B cell (primary cell): ENCODE measurements around the gene ALKBH8. TPM values are rescaled to one million over a fixed set of nuclear protein-coding genes. Genes with fewer than 3 reads are reported as not detected.
A peak's percentile ranks its signal among the peaks of the same experiment; 100 is the strongest.

ENCODE experiments used
- ATAC-seq: fragments of 200-7000 bp; cut with Tn5 transposase; one replicate; pipeline ENCODE4 v1.10.0; 2021; ENCODE audit warnings: low read depth, mild to moderate bottlenecking, moderate number of reproducible peaks, moderate library complexity
- CTCF ChIA-PET: fragments of 350-600 bp; sonication (Branson Sonifier 250); formaldehyde crosslinking; loops from one replicate; lab custom pipeline; 2021; ENCODE audit warnings: antibody characterized with exemption, inconsistent platforms; lab: Charles Lee
- POLR2A ChIA-PET: fragments of 350-600 bp; sonication (Branson Sonifier 250); formaldehyde crosslinking; loops from one replicate; lab custom pipeline; 2021; ENCODE audit warnings: antibody characterized with exemption; lab: Charles Lee
- DNase-seq: peaks from one replicate; pipeline ENCODE4 v3.0.0; 2013
- H2AFZ ChIP-seq: 2 replicates; pipeline ENCODE4 v1.6.1; 2012; ENCODE audit warnings: mild to moderate bottlenecking, low read depth, low read length; ENCODE audit not compliant: insufficient read depth, poor library complexity, severe bottlenecking
- H3K27ac ChIP-seq, 2 donors: 1 replicate in 1 of 2; 2 replicates in 1 of 2; pipeline ENCODE4 v1.5.1; 2012 to 2013; ENCODE audit warnings: low read length in 2 of 2, mild to moderate bottlenecking in 2 of 2, moderate library complexity in 1 of 2
- H3K27me3 ChIP-seq, 4 experiments: fragments of 200-600 bp in 1 of 4; sonication (generic) in 1 of 4; replicated peaks in 1 of 4; 1 replicate in 2 of 4; 2 replicates in 2 of 4; pipeline versions ENCODE4 v1.6.1 to v1.7.0; 2013 to 2016; ENCODE audit warnings: low read length in 3 of 4, mild to moderate bottlenecking in 2 of 4, mixed read lengths in 1 of 4, moderate library complexity in 1 of 4; ENCODE audit not compliant: insufficient read depth in 4 of 4, control insufficient read depth in 3 of 4; ENCODE audit errors: control extremely low read depth in 1 of 4
- H3K36me3 ChIP-seq, 2 experiments: replicated peaks in 1 of 2; 1 replicate in 1 of 2; 2 replicates in 1 of 2; pipeline versions ENCODE4 v1.6.1 to v1.7.1; 2013; ENCODE audit warnings: low read length in 1 of 2; ENCODE audit not compliant: insufficient read depth in 2 of 2, control insufficient read depth in 1 of 2; ENCODE audit errors: control extremely low read depth in 1 of 2, extremely low read depth in 1 of 2
- H3K4me1 ChIP-seq, 2 donors: fragments of 200-600 bp in 1 of 2; sonication (generic) in 1 of 2; 1 replicate in 1 of 2; 2 replicates in 1 of 2; pipeline versions ENCODE4 v1.5.1 to v1.6.1; 2013 to 2017; ENCODE audit warnings: low read length in 2 of 2; ENCODE audit not compliant: control insufficient read depth in 2 of 2, insufficient read depth in 2 of 2
- H3K4me2 ChIP-seq: replicated peaks from 2 replicates; pipeline ENCODE3; 2012; ENCODE audit warnings: mild to moderate bottlenecking, low read depth, low read length; ENCODE audit not compliant: poor library complexity, severe bottlenecking
- H3K4me3 ChIP-seq, 5 experiments: fragments of 200-600 bp in 1 of 5; sonication (generic) in 1 of 5; 1 replicate in 3 of 5; 2 replicates in 2 of 5; pipeline versions ENCODE4 v1.5.1 to v1.7.0; 2011 to 2016; ENCODE audit warnings: low read length in 4 of 5, mild to moderate bottlenecking in 4 of 5, low read depth in 2 of 5, control low read depth in 1 of 5, moderate library complexity in 1 of 5; ENCODE audit not compliant: insufficient read depth in 1 of 5; ENCODE audit errors: control extremely low read depth in 1 of 5, extremely low read depth in 1 of 5
- H3K79me2 ChIP-seq: fragments of 200-600 bp; sonication (generic); one replicate; pipeline ENCODE4 v1.6.0; 2016; ENCODE audit warnings: low read length; ENCODE audit not compliant: control insufficient read depth, insufficient read depth
- H3K9ac ChIP-seq: fragments of 200-600 bp; sonication (generic); 2 replicates; pipeline ENCODE4 v1.6.1; 2017; ENCODE audit warnings: mild to moderate bottlenecking, low read length, moderate library complexity
- H3K9me3 ChIP-seq, 3 donors: one replicate each; pipeline versions ENCODE4 v1.6.1 to v1.7.1; 2013; ENCODE audit warnings: low read length in 2 of 3; ENCODE audit not compliant: control insufficient read depth in 2 of 3, insufficient read depth in 1 of 3; ENCODE audit errors: control extremely low read depth in 1 of 3
- H4K20me1 ChIP-seq: 2 replicates; pipeline ENCODE4 v1.6.0; 2012; ENCODE audit warnings: mild to moderate bottlenecking, low read length; ENCODE audit not compliant: insufficient read depth, control insufficient read depth, poor library complexity, severe bottlenecking
- H3K27ac Mint-ChIP-seq: one replicate; pipeline ENCODE4 v1.8.0; 2021; ENCODE audit warnings: mixed read lengths
- H3K27me3 Mint-ChIP-seq: one replicate; pipeline ENCODE4 v1.8.0; 2021; ENCODE audit warnings: mixed read lengths
- H3K4me1 Mint-ChIP-seq: one replicate; pipeline ENCODE4 v1.8.0; 2021; ENCODE audit warnings: mixed read lengths
- H3K4me3 Mint-ChIP-seq: one replicate; pipeline ENCODE4 v1.8.0; 2021; ENCODE audit warnings: mixed read lengths
- H3K9me3 Mint-ChIP-seq: one replicate; pipeline ENCODE4 v1.8.0; 2022; ENCODE audit warnings: mixed read lengths; ENCODE audit not compliant: insufficient read depth
- CTCF ChIP-seq: fragments of 200-600 bp; IDR thresholded peaks from one replicate; pipeline ENCODE4 v1.8.0; 2022; ENCODE audit warnings: antibody characterized with exemption, mild to moderate bottlenecking
- EZH2 ChIP-seq: IDR thresholded peaks from 2 replicates; pipeline ENCODE4 v1.6.1; 2012; ENCODE audit warnings: borderline replicate concordance, low read depth, mild to moderate bottlenecking, moderate library complexity, low read length; ENCODE audit not compliant: insufficient read depth, poor library complexity, severe bottlenecking
- WGBS: methylation state at CpG from one replicate; pipeline ENCODE4 v1.1.5; 2013; ENCODE audit warnings: missing lambda C conversion rate; ENCODE audit not compliant: insufficient coverage; 5-methylcytosine and 5-hydroxymethylcytosine counted together
- intact Hi-C: fragments of 100-400 bp; cut with micrococcal nuclease; formaldehyde crosslinking; loops from one replicate; pipeline ENCODE4 v1.10.0; 2022
- polyA plus RNA-seq: library from polyadenylated mRNA; depleted of rRNA; stranded (reverse); fragments of >200 nt; gene quantifications from 2 replicates; pipeline ENCODE4 v1.2.3, GENCODE V29; 2012
- total RNA-seq, 2 donors: library from RNA; stranded (reverse); fragments of 120-200 nt in 1 of 2; gene quantifications; 1 replicate in 1 of 2; 2 replicates in 1 of 2; pipeline versions ENCODE4 v1.2.3 to v1.2.4, GENCODE V29; 2013 to 2022

The ALKBH8 gene
- total and polyA plus RNA-seq, 2 donors (not counting 1 experiment from before 2014, with no cell fraction given), result 4.0 to 13.3 TPM

DNA sequence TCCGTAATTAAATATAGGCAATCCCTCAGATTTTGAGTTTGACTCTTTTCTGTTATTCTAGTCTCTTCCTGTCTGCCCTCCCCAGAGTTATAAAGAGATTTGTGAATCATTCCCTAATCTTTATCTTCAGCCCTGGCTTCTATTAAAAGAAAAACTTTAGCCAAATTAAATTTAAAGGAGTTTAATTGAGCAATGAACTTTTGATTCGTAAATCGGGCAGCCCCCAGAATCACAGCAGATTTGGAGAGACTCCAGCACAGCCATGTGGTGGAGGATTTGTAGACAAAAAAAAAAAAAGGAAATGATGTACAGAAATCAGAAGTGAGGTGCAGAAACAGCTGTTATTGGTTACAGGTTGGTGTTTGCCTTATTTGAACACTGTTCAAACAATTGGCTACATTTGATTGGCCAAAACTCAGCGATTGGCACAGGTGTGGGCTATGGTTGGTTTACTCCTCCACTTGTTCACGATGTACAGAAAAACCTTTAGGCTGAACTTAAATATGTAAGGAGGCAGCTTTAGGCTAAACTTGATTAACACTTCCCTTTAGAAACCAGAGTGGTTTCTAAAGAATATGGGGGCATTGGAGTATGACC lies 2.3 kb upstream of the ALKBH8 start:
- Mint-ChIP-seq H3K4me3 (peak overlapping the region; percentile 69), H3K27ac (peak overlapping the region; percentile 34), H3K27me3 (no peaks in the 10 kb centered on the region), H3K9me3 (no peaks in the 10 kb centered on the region), H3K4me1 (peaks cover 46% of the 10 kb centered on the region)
- no peaks in the 10 kb centered on the region for H3K36me3 ChIP-seq
- H3K9me3 ChIP-seq, result no peaks in the 10 kb centered on the region
- H3K27ac ChIP-seq, result peak overlapping the region in 1 of 2 donors; percentile 5
- H3K9ac ChIP-seq, result peak overlapping the region; percentile 40
- H3K4me1 ChIP-seq, result peaks cover 37% of the 10 kb centered on the region in 2 donors
- ATAC-seq, result no peak
- peak overlapping the region; percentile 61 for H3K4me2 ChIP-seq
- no peaks in the 10 kb centered on the region for H4K20me1 ChIP-seq
- 68% methylated on average over 2 of the region's 5 CpGs for WGBS
- intact Hi-C loops, result loop anchor here (5.0 to 10.0 kb wide), 3 partner anchors 357 to 1546 kb away; partner anchors contain the start of genes CUL5, MSANTD4 and RAB39A
- ChIA-PET CTCF (interaction anchor here (1.1 to 3.1 kb wide), 5 partner anchors 9 to 121 kb away, joined by 3 to 21 read pairs (median 4); no protein-coding TSS in a partner anchor), POLR2A (interaction anchor here (0.6 kb wide), 1 partner anchor 110 kb away, joined by 3 read pairs; no protein-coding TSS in a partner anchor)
- H3K27me3 ChIP-seq, result no peaks in the 10 kb centered on the region
- H3K4me3 ChIP-seq, result peak overlapping the region in 1 of 5 experiments; percentile 19
- no peak for TF ChIP-seq EZH2
- TF ChIP-seq CTCF, result no peak
- DNase-seq, result peak; percentile 50
- peak overlapping the region; percentile 17 for H2AFZ ChIP-seq
- peaks cover 2% of the 10 kb centered on the region for H3K79me2 ChIP-seq

DNA sequence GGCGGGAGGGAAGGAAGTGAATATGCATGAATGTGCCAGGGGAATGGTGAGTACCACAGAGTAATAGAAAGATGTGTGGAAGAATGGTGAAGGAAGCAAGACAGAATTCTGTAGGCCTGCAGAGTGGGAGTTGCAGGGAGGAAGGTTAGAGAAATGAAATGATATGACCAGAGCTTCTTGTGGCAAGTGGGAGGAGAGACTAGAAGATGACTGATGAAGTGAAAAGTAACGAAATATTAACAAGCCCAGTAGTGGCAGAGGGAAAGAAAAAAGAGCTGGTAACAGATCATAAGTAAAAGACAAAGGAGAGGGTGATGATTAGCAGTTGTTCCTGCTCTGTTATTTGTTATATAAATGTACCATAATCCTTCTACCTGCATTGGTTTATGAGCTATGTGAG lies 1.0 kb upstream of the ALKBH8 start:
- peaks cover 37% of the 10 kb centered on the region in 2 donors for H3K4me1 ChIP-seq
- H2AFZ ChIP-seq, result peak overlapping the region; percentile 93
- H3K4me2 ChIP-seq, result peak overlapping the region; percentile 83
- H3K27me3 Mint-ChIP-seq, result no peaks in the 10 kb centered on the region
- peak overlapping the region; percentile 97 for H3K4me3 Mint-ChIP-seq
- ChIA-PET POLR2A (interaction anchor here (1.6 kb wide), 1 partner anchor 109 kb away, joined by 5 read pairs; the partner anchor contains the start of gene CWF19L2), CTCF (interaction anchor here (0.7 to 4.4 kb wide), 8 partner anchors 8 to 332 kb away, joined by 3 to 71 read pairs (median 3); no protein-coding TSS in a partner anchor)
- DNase-seq (no peak), ATAC-seq (no peak)
- no peaks in the 10 kb centered on the region for H3K9me3 ChIP-seq
- no peak overlapping the region for H3K9ac ChIP-seq
- no peaks in the 10 kb centered on the region for H3K9me3 Mint-ChIP-seq
- TF ChIP-seq CTCF (no peak), EZH2 (no peak)
- H3K4me3 ChIP-seq, result peak overlapping the region in 1 of 5 experiments; percentile 94
- H3K4me1 Mint-ChIP-seq, result peaks cover 46% of the 10 kb centered on the region
- H3K27ac Mint-ChIP-seq, result peak overlapping the region; percentile 96
- intact Hi-C loops, result loop anchor here (5.0 to 10.0 kb wide), 3 partner anchors 358 to 1544 kb away; partner anchors contain the start of genes CUL5, MSANTD4 and RAB39A
- no peaks in the 10 kb centered on the region for H3K27me3 ChIP-seq
- H4K20me1 ChIP-seq, result no peaks in the 10 kb centered on the region
- H3K36me3 ChIP-seq, result no peaks in the 10 kb centered on the region
- H3K27ac ChIP-seq, result no peak overlapping the region
- 75% methylated on average over 1 of the region's 2 CpGs for WGBS
- H3K79me2 ChIP-seq, result peaks cover 7% of the 10 kb centered on the region
